ENCODE results near the gene SYDE1.

DNA sequence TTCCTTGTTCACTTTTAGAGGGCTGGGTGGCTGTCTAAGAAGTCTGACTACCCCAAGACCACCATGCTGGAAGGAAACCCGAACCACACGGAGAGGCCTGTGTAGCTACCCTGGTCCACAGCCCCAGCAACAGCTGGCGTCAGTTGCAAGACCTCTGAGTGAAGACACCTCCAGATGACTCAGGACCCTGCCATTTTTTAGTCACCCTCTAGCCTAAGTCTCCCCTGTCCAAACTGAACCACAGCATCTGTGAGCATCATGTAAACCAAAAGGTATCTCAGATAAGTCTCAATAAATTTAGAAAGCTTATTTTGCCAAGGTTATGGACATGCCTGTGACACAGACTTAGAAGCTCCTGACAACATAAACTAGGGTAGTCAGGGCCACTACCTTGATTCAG lies 2.2 kb upstream of the SYDE1 start:
- no peak for TF ChIP-seq POLR2A (IDR thresholded peaks at IDR 0.05)
- TF ChIP-seq, protein P1, sequence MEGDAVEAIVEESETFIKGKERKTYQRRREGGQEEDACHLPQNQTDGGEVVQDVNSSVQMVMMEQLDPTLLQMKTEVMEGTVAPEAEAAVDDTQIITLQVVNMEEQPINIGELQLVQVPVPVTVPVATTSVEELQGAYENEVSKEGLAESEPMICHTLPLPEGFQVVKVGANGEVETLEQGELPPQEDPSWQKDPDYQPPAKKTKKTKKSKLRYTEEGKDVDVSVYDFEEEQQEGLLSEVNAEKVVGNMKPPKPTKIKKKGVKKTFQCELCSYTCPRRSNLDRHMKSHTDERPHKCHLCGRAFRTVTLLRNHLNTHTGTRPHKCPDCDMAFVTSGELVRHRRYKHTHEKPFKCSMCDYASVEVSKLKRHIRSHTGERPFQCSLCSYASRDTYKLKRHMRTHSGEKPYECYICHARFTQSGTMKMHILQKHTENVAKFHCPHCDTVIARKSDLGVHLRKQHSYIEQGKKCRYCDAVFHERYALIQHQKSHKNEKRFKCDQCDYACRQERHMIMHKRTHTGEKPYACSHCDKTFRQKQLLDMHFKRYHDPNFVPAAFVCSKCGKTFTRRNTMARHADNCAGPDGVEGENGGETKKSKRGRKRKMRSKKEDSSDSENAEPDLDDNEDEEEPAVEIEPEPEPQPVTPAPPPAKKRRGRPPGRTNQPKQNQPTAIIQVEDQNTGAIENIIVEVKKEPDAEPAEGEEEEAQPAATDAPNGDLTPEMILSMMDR (IDR thresholded peaks at IDR 0.05): no peak

Measured in gastroesophageal sphincter (tissue), 3 donors.